GM23248 (cell line): Measurements from ENCODE around the gene FAS. TPM values are rescaled to one million over a fixed set of nuclear protein-coding genes. Genes with fewer than 3 reads are reported as not detected.

Source experiments
- DNase-seq: peaks from one replicate; pipeline ENCODE4 v3.0.0-alpha.2; 2015
- H2AFZ ChIP-seq: fragments of 200-600 bp; sonication (generic); 2 replicates; pipeline ENCODE4 v1.6.1; 2016; ENCODE audit warnings: antibody characterized with exemption
- H3F3A ChIP-seq: fragments of 200-600 bp; sonication (generic); 2 replicates; pipeline ENCODE4 v1.6.1; 2016; ENCODE audit warnings: mild to moderate bottlenecking, antibody characterized with exemption, mixed run types; ENCODE audit not compliant: insufficient read depth
- H3K27ac ChIP-seq: fragments of 200-600 bp; sonication (generic); 2 replicates; pipeline ENCODE4 v1.5.1; 2016; ENCODE audit warnings: mild to moderate bottlenecking
- H3K27me3 ChIP-seq: fragments of 200-600 bp; sonication (generic); replicated peaks from 2 replicates; pipeline ENCODE4 v1.6.1; 2016; ENCODE audit warnings: mild to moderate bottlenecking; ENCODE audit not compliant: insufficient read depth
- H3K36me3 ChIP-seq: fragments of 200-600 bp; sonication (generic); 2 replicates; pipeline ENCODE4 v1.6.1; 2016; ENCODE audit warnings: low read depth, mild to moderate bottlenecking
- H3K4me1 ChIP-seq: fragments of 200-600 bp; sonication (generic); 2 replicates; pipeline ENCODE4 v1.6.1; 2016; ENCODE audit warnings: mild to moderate bottlenecking; ENCODE audit not compliant: insufficient read depth
- H3K4me2 ChIP-seq: fragments of 200-600 bp; sonication (generic); one replicate; pipeline ENCODE4 v1.6.1; 2016; ENCODE audit warnings: mild to moderate bottlenecking; ENCODE audit not compliant: unreplicated experiment
- H3K4me3 ChIP-seq: fragments of 200-600 bp; sonication (generic); 2 replicates; pipeline ENCODE4 v1.5.1; 2016; ENCODE audit warnings: mild to moderate bottlenecking
- H3K79me2 ChIP-seq: fragments of 200-600 bp; sonication (generic); 2 replicates; pipeline ENCODE4 v1.6.1; 2016; ENCODE audit warnings: mild to moderate bottlenecking; ENCODE audit not compliant: insufficient read depth
- H3K9ac ChIP-seq: fragments of 200-600 bp; sonication (generic); 2 replicates; pipeline ENCODE4 v1.6.1; 2016; ENCODE audit warnings: mild to moderate bottlenecking
- H3K9me2 ChIP-seq: fragments of 200-600 bp; sonication (generic); 2 replicates; pipeline ENCODE4 v1.6.1; 2016; ENCODE audit warnings: mixed run types, mild to moderate bottlenecking, moderate library complexity; ENCODE audit not compliant: insufficient read depth
- H3K9me3 ChIP-seq: fragments of 200-600 bp; sonication (generic); one replicate; pipeline ENCODE4 v1.6.1; 2017; ENCODE audit warnings: low read depth
- H4K20me1 ChIP-seq: fragments of 200-600 bp; sonication (generic); 2 replicates; pipeline ENCODE4 v1.6.0; 2016; ENCODE audit not compliant: insufficient read depth
- EZH2 ChIP-seq: fragments of 200-600 bp; sonication (generic); IDR thresholded peaks from 2 replicates; pipeline ENCODE4 v1.6.1; 2018; ENCODE audit warnings: antibody characterized with exemption, mild to moderate bottlenecking; ENCODE audit not compliant: insufficient read depth, poor library complexity, severe bottlenecking
- EZH2phosphoT487 ChIP-seq: fragments of 200-600 bp; sonication (generic); IDR thresholded peaks from 2 replicates; pipeline ENCODE4 v1.6.1; 2018; ENCODE audit warnings: antibody characterized with exemption, moderate library complexity, mild to moderate bottlenecking, low read depth; ENCODE audit not compliant: insufficient read depth
- WGBS, 2 experiments: methylation state at CpG; one replicate each; pipeline ENCODE4 v1.1.6; 2015 to 2017; ENCODE audit warnings: low lambda C conversion rate in 2 of 2, low coverage in 1 of 2; ENCODE audit errors: missing lambda C conversion rate in 2 of 2; 5-methylcytosine and 5-hydroxymethylcytosine counted together
- in situ Hi-C: fragments of 300-500 bp; cut with MboI; formaldehyde crosslinking; loops from 2 replicates; pipeline ENCODE4 v1.15.0; 2020
- polyA plus RNA-seq: library from polyadenylated mRNA; unstranded; fragments of >200 nt; fragmentation: Nextera tagmentation; extraction: Ambion mirVana; gene quantifications from 2 replicates; pipeline ENCODE4 v1.2.1, GENCODE V29; 2016
- total RNA-seq: library from RNA; depleted of rRNA; stranded (reverse); fragments of >200 nt; shearing (Covaris generic); gene quantifications from 2 replicates; pipeline ENCODE4 v1.2.3, GENCODE V29; 2014

The FAS gene
- total and polyA plus RNA-seq, 2 experiments from 2014 or later: 55.4 to 77.8 TPM

- WGBS, 2 experiments: 97 to 100% methylated on average over 2 of the region's 2 CpGs
- H3F3A ChIP-seq: peaks cover 71% of the 10 kb centered on the region
- H3K9me3 ChIP-seq: no peaks in the 10 kb centered on the region
- H3K4me3 ChIP-seq: no peak overlapping the region
- TF ChIP-seq EZH2: no peak
- TF ChIP-seq EZH2phosphoT487: no peak
- no peaks in the 10 kb centered on the region for H3K36me3 ChIP-seq
- no peak overlapping the region for H2AFZ ChIP-seq
- in situ Hi-C loops: loop anchor here (25.0 kb wide), 1 partner anchor 358 kb away; the partner anchor contains the start of genes IFIT1 and IFIT1B
- H3K79me2 ChIP-seq: no peaks in the 10 kb centered on the region
- H3K4me1 ChIP-seq: peaks cover 34% of the 10 kb centered on the region
- no peaks in the 10 kb centered on the region for H4K20me1 ChIP-seq
- H3K4me2 ChIP-seq: no peak overlapping the region
- H3K9me2 ChIP-seq: no peaks in the 10 kb centered on the region
- 0 out of 2 replicates have a peak overlapping the region, but pooled peaks have one; percentile 9 for H3K27ac ChIP-seq
- H3K27me3 ChIP-seq: no peaks in the 10 kb centered on the region
- peak; percentile 33 for DNase-seq
- H3K9ac ChIP-seq: no peak overlapping the region
Measured at GRCh38 chr10:89029181-89029580, 38.6 kb downstream of the FAS start.

GRCh38 chr10:89029785-89030437, 39.3 kb downstream of the FAS start:
- WGBS, 2 experiments: 26 to 28% methylated on average over 8 of the region's 8 CpGs
- peaks cover 34% of the 10 kb centered on the region for H3K4me1 ChIP-seq
- H3K36me3 ChIP-seq: no peaks in the 10 kb centered on the region
- no peaks in the 10 kb centered on the region for H3K27me3 ChIP-seq
- no peaks in the 10 kb centered on the region for H3K79me2 ChIP-seq
- H2AFZ ChIP-seq: no peak overlapping the region
- peak overlapping the region; percentile 43 for H3K4me2 ChIP-seq
- H3K4me3 ChIP-seq: no peak overlapping the region
- TF ChIP-seq EZH2: no peak
- TF ChIP-seq EZH2phosphoT487: no peak
- peak; percentile 80 for DNase-seq
- in situ Hi-C loops: loop anchor here (5.0 to 25.0 kb wide), 2 partner anchors 182 to 357 kb away; partner anchors contain the start of genes IFIT1 and IFIT1B
- H3F3A ChIP-seq: peaks cover 64% of the 10 kb centered on the region
- no peaks in the 10 kb centered on the region for H3K9me2 ChIP-seq
- peak overlapping the region; percentile 19; the same call in 1 of the 2 replicates for H3K27ac ChIP-seq
- no peak overlapping the region for H3K9ac ChIP-seq
- H4K20me1 ChIP-seq: no peaks in the 10 kb centered on the region
- no peaks in the 10 kb centered on the region for H3K9me3 ChIP-seq

GRCh38 chr10:89030791-89031190, 40.2 kb downstream of the FAS start:
- Histone ChIP-seq H3K9me2 (no peaks in the 10 kb centered on the region), H4K20me1 (no peaks in the 10 kb centered on the region), H3K79me2 (no peaks in the 10 kb centered on the region), H3K4me3 (no peak overlapping the region), H3K27me3 (no peaks in the 10 kb centered on the region), H3K9ac (no peak overlapping the region), H3K9me3 (no peaks in the 10 kb centered on the region), H3K36me3 (no peaks in the 10 kb centered on the region), H3K27ac (no peak overlapping the region), H3K4me1 (peaks cover 34% of the 10 kb centered on the region), H3F3A (peaks cover 59% of the 10 kb centered on the region), H2AFZ (no peak overlapping the region), H3K4me2 (peak overlapping the region; percentile 5)
- TF ChIP-seq EZH2: no peak
- TF ChIP-seq EZH2phosphoT487: no peak
- no peak for DNase-seq
- WGBS, 2 experiments: 88 to 97% methylated on average over 2 of the region's 2 CpGs
- in situ Hi-C loops: loop anchor here (5.0 to 25.0 kb wide), 2 partner anchors 182 to 357 kb away; partner anchors contain the start of genes IFIT1 and IFIT1B

- peaks cover 50% of the 10 kb centered on the region for H3F3A ChIP-seq
- H3K27me3 ChIP-seq: no peaks in the 10 kb centered on the region
- DNase-seq: peak; percentile 93
- 10 to 11% methylated on average over 8 of the region's 8 CpGs for WGBS, 2 experiments
- H3K9me3 ChIP-seq: no peaks in the 10 kb centered on the region
- in situ Hi-C loops: loop anchor here (5.0 to 25.0 kb wide), 2 partner anchors 180 to 355 kb away; partner anchors contain the start of genes IFIT1 and IFIT1B
- peak overlapping the region; percentile 51 for H3K9ac ChIP-seq
- TF ChIP-seq EZH2phosphoT487 (0 out of 2 replicates have a peak, but pooled peaks have one; percentile 19), EZH2 (no peak)
- H3K4me3 ChIP-seq: peak overlapping the region; percentile 43
- H3K27ac ChIP-seq: peak overlapping the region; percentile 68
- peak overlapping the region; percentile 55 for H3K4me2 ChIP-seq
- H3K9me2 ChIP-seq: no peaks in the 10 kb centered on the region
- peaks cover 34% of the 10 kb centered on the region for H3K4me1 ChIP-seq
- H4K20me1 ChIP-seq: no peaks in the 10 kb centered on the region
- no peaks in the 10 kb centered on the region for H3K79me2 ChIP-seq
- 0 out of 2 replicates have a peak overlapping the region, but pooled peaks have one; percentile 8 for H2AFZ ChIP-seq
- H3K36me3 ChIP-seq: no peaks in the 10 kb centered on the region
Measured at GRCh38 chr10:89032141-89032891, 41.7 kb downstream of the FAS start.
